CD4-positive, alpha-beta T cell treated with Interleukin-17A for 1 hour (primary cell): ENCODE data around the gene PKNOX1.
"Not testable (repeated sequence)": the region's sequence is repeated elsewhere in the genome, so short reads cannot be mapped to it uniquely, and the experiment has no call there.

Source experiments
- DNase-seq: peaks from one replicate; pipeline ENCODE4 v3.0.0-alpha.2; 2020

The PKNOX1 gene

GRCh38 chr21:42988236-42988965, 14.0 kb downstream of the PKNOX1 start:
- DNase-seq, result no peak

GRCh38 chr21:42989370-42989769, 15.0 kb downstream of the PKNOX1 start:
- not testable (repeated sequence) for DNase-seq

- no peak for DNase-seq
Observed at GRCh38 chr21:42989816-42990650, 15.7 kb downstream of the PKNOX1 start.

- DNase-seq, result no peak
Observed at GRCh38 chr21:42991992-42992740, 17.8 kb downstream of the PKNOX1 start.

- DNase-seq, result no peak
Observed at GRCh38 chr21:42993051-42993712, 18.8 kb downstream of the PKNOX1 start.

GRCh38 chr21:42997053-42997452, 22.7 kb downstream of the PKNOX1 start:
- no peak for DNase-seq

GRCh38 chr21:42997983-42998382, 23.6 kb downstream of the PKNOX1 start:
- DNase-seq, result not testable (repeated sequence)

- not testable (repeated sequence) for DNase-seq
Observed at GRCh38 chr21:42999152-42999551, 24.8 kb downstream of the PKNOX1 start.

- DNase-seq, result not testable (repeated sequence)
Observed at GRCh38 chr21:43000041-43000440, 25.7 kb downstream of the PKNOX1 start.

- DNase-seq, result no peak
Observed at GRCh38 chr21:43001316-43001715, 27.0 kb downstream of the PKNOX1 start.

- DNase-seq, result no peak
Observed at GRCh38 chr21:43004926-43005325, 30.6 kb downstream of the PKNOX1 start.

- DNase-seq, result no peak
Observed at GRCh38 chr21:43005635-43006034, 31.3 kb downstream of the PKNOX1 start.

- DNase-seq, result not testable (repeated sequence)
Observed at GRCh38 chr21:43006051-43006873, 31.9 kb downstream of the PKNOX1 start.

- no peak for DNase-seq
Observed at GRCh38 chr21:43006874-43007208, 32.5 kb downstream of the PKNOX1 start.

- no peak for DNase-seq
Observed at GRCh38 chr21:43012596-43012995, 38.2 kb downstream of the PKNOX1 start.

GRCh38 chr21:43015906-43016540, 41.7 kb downstream of the PKNOX1 start:
- DNase-seq, result no peak

- no peak for DNase-seq
Observed at GRCh38 chr21:43016728-43017127, 42.4 kb downstream of the PKNOX1 start.

GRCh38 chr21:43018519-43018918, 44.2 kb downstream of the PKNOX1 start:
- DNase-seq, result no peak

GRCh38 chr21:43020177-43020576, 45.8 kb downstream of the PKNOX1 start:
- no peak for DNase-seq

GRCh38 chr21:43020771-43021170, 46.4 kb downstream of the PKNOX1 start:
- no peak for DNase-seq

- DNase-seq, result no peak
Observed at GRCh38 chr21:43021191-43021590, 46.8 kb downstream of the PKNOX1 start.
